Measurements from ENCODE around the gene ULK4.

- no peak for TF ChIP-seq POLR2A (IDR thresholded peaks at IDR 0.05)
- TF ChIP-seq CTCF (IDR thresholded peaks at IDR 0.05 in 8 of 11, conservative IDR thresholded peaks at IDR 0.05 in 3 of 11), result no peak
- no peak for TF ChIP-seq POLR2AphosphoS5 (IDR thresholded peaks at IDR 0.05)
Measured at GRCh38 chr3:41682382-41682781, 279.5 kb downstream of the ULK4 start.

Measured in spleen (tissue), 7 donors.